GM12878 (cell line): ENCODE results near the gene PACS2. TPM values are rescaled to one million over a fixed set of nuclear protein-coding genes. Genes with fewer than 3 reads are reported as not detected.
"Not testable (repeated sequence)": the region's sequence is repeated elsewhere in the genome, so short reads cannot be mapped to it uniquely, and the experiment has no call there.

ENCODE experiments used
- ATAC-seq: fragments of 200-7000 bp; cut with Tn5 transposase; 3 replicates; pipeline ENCODE4 v1.9.1; 2020; ENCODE audit warnings: mild to moderate bottlenecking, moderate library complexity
- BruUV-seq: library from RNA; stranded (reverse); fragments of 400-500 nt; replicated peaks from 2 replicates; lab custom pipeline; 2021; lab: Mats Ljungman, UMichigan
- CTCF ChIA-PET: fragments of 300-600 bp; sonication (Branson Sonifier 250); formaldehyde crosslinking; extraction: SDS; loops from one replicate; lab custom pipeline; 2021; ENCODE audit warnings: inconsistent platforms; lab: Yijun Ruan, JAX
- POLR2A ChIA-PET: fragments of 350-600 bp; formaldehyde crosslinking; extraction: SDS; loops from one replicate; lab custom pipeline; 2021; ENCODE audit warnings: inconsistent platforms; lab: Charles Lee
- RAD21 ChIA-PET: fragments of 300-600 bp; sonication (Branson Sonifier 250); formaldehyde crosslinking; loops from one replicate; lab custom pipeline; 2023; ENCODE audit warnings: antibody characterized with exemption; ENCODE audit not compliant: unreplicated experiment; lab: Charles Lee
- SMC1A ChIA-PET: fragments of 300-600 bp; sonication (Branson Sonifier 250); formaldehyde crosslinking; loops from one replicate; lab custom pipeline; 2023; ENCODE audit not compliant: unreplicated experiment, uncharacterized antibody; lab: Charles Lee
- DNase-seq: peaks from one replicate; pipeline ENCODE4 v3.0.0-alpha.2; 2011; ENCODE audit warnings: low read depth, low spot score
- FAIRE-seq: peaks from 3 replicates; lab custom pipeline; 2011; peaks lifted over from hg19 to GRCh38; lab: Jason Lieb, UNC
- H2AFZ ChIP-seq: 2 replicates; pipeline ENCODE4 v1.6.0; 2011; ENCODE audit warnings: low read depth, low read length, control low read depth; ENCODE audit not compliant: control insufficient read depth
- H3K27ac ChIP-seq: 2 replicates; pipeline ENCODE4 v1.5.1; 2011; ENCODE audit warnings: control low read depth; ENCODE audit not compliant: control insufficient read depth, insufficient read depth
- H3K27me3 ChIP-seq, 2 experiments: replicated peaks in 1 of 2; 2 replicates each; pipeline versions ENCODE4 v1.6.0 to v1.6.1; 2011; ENCODE audit warnings: low read length in 1 of 2; ENCODE audit not compliant: control insufficient read depth in 2 of 2, insufficient read depth in 2 of 2
- H3K36me3 ChIP-seq, 2 experiments: 2 replicates each; pipeline ENCODE4 v1.5.1; 2011; ENCODE audit warnings: low read length in 1 of 2; ENCODE audit not compliant: control insufficient read depth in 2 of 2, insufficient read depth in 2 of 2
- H3K4me1 ChIP-seq: 2 replicates; pipeline ENCODE4 v1.6.1; 2011; ENCODE audit warnings: mild to moderate bottlenecking, low read length, moderate library complexity, mixed read lengths; ENCODE audit not compliant: control insufficient read depth, insufficient read depth
- H3K4me2 ChIP-seq: 2 replicates; pipeline ENCODE4 v1.6.0; 2011; ENCODE audit warnings: control low read depth; ENCODE audit not compliant: control insufficient read depth, insufficient read depth
- H3K4me3 ChIP-seq: fragments of 200-600 bp; sonication (generic); 2 replicates; pipeline ENCODE4 v1.5.1; 2016
- H3K79me2 ChIP-seq: 2 replicates; pipeline ENCODE4 v1.6.0; 2011; ENCODE audit warnings: low read length; ENCODE audit not compliant: control insufficient read depth, insufficient read depth
- H3K9ac ChIP-seq: 2 replicates; pipeline ENCODE4 v1.8.0; 2011; ENCODE audit warnings: low read length, control low read depth, mixed read lengths; ENCODE audit not compliant: control insufficient read depth, insufficient read depth
- H3K9me3 ChIP-seq: replicated peaks from 3 replicates; pipeline ENCODE4 v1.5.1; 2011; ENCODE audit warnings: mild to moderate bottlenecking, low read length; ENCODE audit not compliant: control insufficient read depth, insufficient read depth
- H4K20me1 ChIP-seq: 2 replicates; pipeline ENCODE4 v1.6.0; 2011; ENCODE audit not compliant: control insufficient read depth, insufficient read depth
- WGBS: methylation state at CpG from one replicate; pipeline ENCODE4 v1.1.6; 2016; ENCODE audit warnings: low lambda C conversion rate; ENCODE audit not compliant: insufficient replicate concordance, insufficient coverage; ENCODE audit errors: missing lambda C conversion rate; 5-methylcytosine and 5-hydroxymethylcytosine counted together
- in situ Hi-C: fragments of 300-500 bp; cut with MboI; formaldehyde crosslinking; loops from 9 replicates; pipeline ENCODE4 v1.14.3; 2018; ENCODE audit warnings: mixed read lengths
- intact Hi-C: fragments of 100-400 bp; cut with micrococcal nuclease; formaldehyde crosslinking; loops from one replicate; pipeline ENCODE4 v1.14.2; 2022; ENCODE audit not compliant: unreplicated experiment
- polyA plus RNA-seq, 11 experiments: library from polyadenylated mRNA; depleted of rRNA in 4 of 11; unstranded in 6 of 11; stranded (reverse) in 5 of 11; fragments of >200 nt; fragmentation: Nextera tagmentation in 4 of 11; fragmentation: Illumina TruSeq in 1 of 11; extraction: Ambion mirVana in 4 of 11; extraction: Trizol in 1 of 11; gene quantifications; 1 replicate in 1 of 11; 2 replicates in 10 of 11; pipeline versions ENCODE4 v1.2.1 to v1.2.3, GENCODE V29; 2011 to 2016; ENCODE audit warnings: inconsistent platforms in 2 of 11, missing spikeins in 2 of 11, low read depth in 1 of 11
- total RNA-seq, 4 experiments: library from RNA; depleted of rRNA in 3 of 4; stranded (reverse); fragments of >200 nt in 3 of 4; fragmentation: Illumina TruSeq in 1 of 4; extraction: Trizol in 1 of 4; gene quantifications; 2 replicates each; pipeline versions ENCODE4 v1.2.1 to v1.2.3, GENCODE V29; 2013 to 2021
- TF ChIP-seq, protein P1 (sequence below): fragments of 450-650 bp; IDR thresholded peaks from 2 replicates; pipeline ENCODE4 v1.6.1; 2018; ENCODE audit warnings: mild to moderate bottlenecking, low read depth, moderate library complexity; ENCODE audit not compliant: partially characterized antibody

PACS2 gene
- total and polyA plus RNA-seq, 10 of the 15 experiments (the other 5 are each of a cell fraction or from before 2014, with no cell fraction given): 0.21 to 37.3 (median 9.4) TPM

DNA sequence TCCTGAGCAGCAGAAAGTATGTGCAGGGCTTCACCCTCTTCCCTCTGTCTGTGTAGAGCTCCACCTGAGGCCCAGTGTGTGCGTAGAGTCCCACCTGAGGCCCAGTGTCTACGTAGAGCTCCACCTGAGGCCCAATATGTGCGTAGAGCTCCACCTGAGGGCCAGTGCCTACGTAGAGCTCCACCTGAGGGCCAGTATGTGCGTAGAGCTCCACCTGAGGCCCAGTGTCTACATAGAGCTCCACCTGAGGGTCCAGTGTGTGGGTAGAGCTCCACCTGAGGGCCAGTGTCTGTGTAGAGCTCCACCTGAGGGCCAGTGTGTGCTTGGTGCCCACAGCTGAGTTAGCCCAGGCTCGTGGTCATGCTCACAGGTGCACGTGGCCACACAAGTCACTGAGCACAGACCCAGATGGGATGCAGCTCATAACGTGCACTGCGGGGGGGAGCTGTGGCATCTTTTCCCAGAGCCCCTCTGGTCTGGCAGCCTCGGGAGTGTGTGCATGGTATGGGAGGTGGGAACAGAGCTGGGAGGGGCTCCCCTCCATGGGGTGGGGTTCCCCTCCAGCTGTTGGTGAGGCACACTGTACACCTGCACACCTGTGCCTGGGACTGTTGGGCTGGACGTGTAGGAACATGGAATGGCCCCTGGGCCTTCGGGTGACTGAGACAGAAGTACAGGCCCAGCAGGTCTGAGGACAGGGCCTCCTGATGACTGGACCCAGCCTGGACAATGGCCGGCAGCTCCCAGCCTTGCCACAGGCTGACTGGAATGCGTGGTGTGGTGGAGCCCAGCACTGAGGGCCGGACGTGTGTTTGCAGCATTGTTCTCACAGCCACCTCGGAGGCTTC lies 20.1 kb downstream of the PACS2 start (continued):
- TF ChIP-seq, protein P1, sequence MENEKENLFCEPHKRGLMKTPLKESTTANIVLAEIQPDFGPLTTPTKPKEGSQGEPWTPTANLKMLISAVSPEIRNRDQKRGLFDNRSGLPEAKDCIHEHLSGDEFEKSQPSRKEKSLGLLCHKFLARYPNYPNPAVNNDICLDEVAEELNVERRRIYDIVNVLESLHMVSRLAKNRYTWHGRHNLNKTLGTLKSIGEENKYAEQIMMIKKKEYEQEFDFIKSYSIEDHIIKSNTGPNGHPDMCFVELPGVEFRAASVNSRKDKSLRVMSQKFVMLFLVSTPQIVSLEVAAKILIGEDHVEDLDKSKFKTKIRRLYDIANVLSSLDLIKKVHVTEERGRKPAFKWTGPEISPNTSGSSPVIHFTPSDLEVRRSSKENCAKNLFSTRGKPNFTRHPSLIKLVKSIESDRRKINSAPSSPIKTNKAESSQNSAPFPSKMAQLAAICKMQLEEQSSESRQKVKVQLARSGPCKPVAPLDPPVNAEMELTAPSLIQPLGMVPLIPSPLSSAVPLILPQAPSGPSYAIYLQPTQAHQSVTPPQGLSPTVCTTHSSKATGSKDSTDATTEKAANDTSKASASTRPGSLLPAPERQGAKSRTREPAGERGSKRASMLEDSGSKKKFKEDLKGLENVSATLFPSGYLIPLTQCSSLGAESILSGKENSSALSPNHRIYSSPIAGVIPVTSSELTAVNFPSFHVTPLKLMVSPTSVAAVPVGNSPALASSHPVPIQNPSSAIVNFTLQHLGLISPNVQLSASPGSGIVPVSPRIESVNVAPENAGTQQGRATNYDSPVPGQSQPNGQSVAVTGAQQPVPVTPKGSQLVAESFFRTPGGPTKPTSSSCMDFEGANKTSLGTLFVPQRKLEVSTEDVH: no peak

DNA sequence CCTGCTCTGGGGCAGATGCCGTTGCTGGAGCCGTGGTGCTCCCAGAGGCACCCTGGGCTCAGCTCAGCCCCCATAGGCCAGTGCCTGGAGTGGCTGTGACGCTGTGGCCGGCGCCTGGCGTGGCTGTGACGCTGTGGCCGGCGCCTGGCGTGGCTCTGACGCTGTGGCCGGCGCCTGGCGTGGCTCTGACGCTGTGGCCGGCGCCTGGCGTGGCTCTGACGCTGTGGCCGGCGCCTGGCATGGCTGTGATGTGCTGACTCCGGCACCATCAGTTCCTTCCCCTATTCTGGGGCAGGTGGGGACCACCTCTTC lies 20.6 kb downstream of the PACS2 start:
- ATAC-seq, H3K4me1 ChIP-seq, SMC1A ChIA-PET, intact Hi-C loops, DNase-seq, H3K27ac ChIP-seq, H4K20me1 ChIP-seq, H3K4me3 ChIP-seq, H3K9me3 ChIP-seq, in situ Hi-C loops, BruUV-seq, CTCF ChIA-PET, H2AFZ ChIP-seq, FAIRE-seq, POLR2A ChIA-PET, RAD21 ChIA-PET, H3K27me3 ChIP-seq, H3K4me2 ChIP-seq, H3K9ac ChIP-seq, H3K79me2 ChIP-seq, H3K36me3 ChIP-seq: not testable (repeated sequence)
- WGBS: 74% methylated on average over 22 of the region's 22 CpGs
